ENCODE results near the gene CACNA1C.

The CACNA1C gene

DNA sequence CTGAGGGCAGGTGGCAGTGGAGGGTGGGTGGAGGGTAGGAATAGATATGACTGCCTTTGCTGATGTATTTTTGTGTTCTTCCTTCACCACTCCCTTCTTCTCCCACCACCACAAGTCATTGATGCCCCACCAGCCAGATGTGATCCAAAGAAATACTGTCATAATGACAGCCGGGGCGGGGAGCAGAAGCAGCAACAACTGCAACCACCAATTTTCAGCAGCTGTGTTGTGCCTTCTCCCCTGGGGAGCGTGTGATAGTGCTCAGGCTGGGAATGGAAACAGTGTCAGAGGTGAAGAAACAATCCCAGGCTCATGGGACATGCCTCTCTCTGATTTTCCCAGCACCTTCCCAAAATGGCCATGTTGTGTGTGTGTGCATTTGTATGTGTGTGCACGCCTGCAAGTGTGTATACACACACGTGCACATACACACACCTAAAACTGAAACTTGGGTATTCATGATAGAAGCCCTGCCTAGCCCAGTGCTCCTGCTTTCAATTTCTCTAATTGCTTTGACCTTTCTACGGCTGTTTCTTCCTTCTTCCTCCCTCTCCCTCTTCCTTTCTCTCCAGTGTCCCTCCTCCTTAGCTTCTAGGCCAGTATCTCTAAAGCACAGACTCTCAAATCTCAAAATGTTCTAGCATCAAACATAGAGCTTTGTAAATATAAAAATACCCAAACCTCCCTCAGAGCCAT, 442.8 kb downstream of the CACNA1C start:
- no peak for DNase-seq

GRCh38 chr12:2498964-2499500, 446.2 kb downstream of the CACNA1C start:
- DNase-seq: no peak

- DNase-seq: no peak
Measured at GRCh38 chr12:2501464-2502191, 448.8 kb downstream of the CACNA1C start.

GRCh38 chr12:2503036-2503435, 450.2 kb downstream of the CACNA1C start:
- DNase-seq: no peak

DNA sequence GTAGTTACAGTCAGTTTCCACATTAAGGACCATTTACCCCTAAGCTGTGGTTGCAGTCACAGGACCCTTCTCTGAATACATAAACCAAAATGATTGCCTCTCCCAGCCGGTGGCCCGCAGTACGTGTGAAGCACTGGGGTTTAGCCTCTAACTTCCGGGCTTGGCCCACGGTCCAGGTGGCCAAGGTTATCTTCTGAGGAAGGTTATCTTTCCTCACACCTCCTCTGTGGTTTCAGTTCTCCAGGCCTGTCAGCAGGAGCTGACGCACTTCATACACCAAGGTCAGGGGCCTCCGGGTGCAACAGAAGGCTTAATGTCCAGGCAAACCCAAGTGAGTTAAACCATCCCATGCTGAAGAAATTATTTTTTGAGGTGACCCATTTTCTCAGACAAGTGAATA, 451.0 kb downstream of the CACNA1C start:
- DNase-seq: no peak

- no peak for DNase-seq
Measured at GRCh38 chr12:2504577-2504976, 451.8 kb downstream of the CACNA1C start.

DNA sequence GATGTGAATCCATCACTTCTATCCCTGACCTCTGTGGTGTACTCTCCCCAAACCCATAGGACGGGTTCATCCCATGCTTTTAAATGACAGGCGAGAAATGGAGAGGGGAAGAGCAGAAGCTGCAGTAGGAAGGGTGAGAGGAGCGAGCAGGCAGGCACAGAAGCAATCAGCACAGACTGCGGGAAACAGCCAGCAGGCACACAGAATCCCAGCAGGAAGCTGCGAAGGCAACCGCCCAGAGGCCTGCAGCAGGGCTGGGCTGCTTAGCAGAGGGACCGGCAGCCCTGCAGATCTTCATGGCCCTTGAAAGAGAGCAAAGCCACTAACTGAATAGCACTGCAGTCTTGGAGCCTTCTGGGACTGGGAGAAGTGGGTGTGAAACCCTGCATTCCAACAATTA, 455.0 kb downstream of the CACNA1C start:
- DNase-seq: no peak

- DNase-seq: no peak
Measured at GRCh38 chr12:2509137-2509536, 456.4 kb downstream of the CACNA1C start.

DNA sequence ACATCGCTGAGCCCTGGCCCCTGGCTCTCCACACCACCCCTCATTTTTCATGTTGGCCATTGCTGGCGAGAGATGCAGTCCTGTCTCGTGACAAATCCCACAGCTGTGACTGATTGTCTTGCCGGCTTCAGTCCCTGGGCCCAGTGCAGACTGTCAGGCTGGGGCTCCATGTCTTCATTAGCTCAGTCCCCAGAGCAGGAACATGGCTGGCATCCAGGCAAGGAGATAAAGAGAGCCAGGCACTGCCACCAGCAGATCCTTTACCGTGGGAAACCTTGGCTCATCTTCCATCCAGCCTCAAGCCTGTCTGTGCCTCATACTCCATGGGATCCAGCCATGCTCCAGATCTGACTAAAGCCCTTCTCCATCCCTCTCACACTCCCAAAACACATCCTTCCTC, 457.3 kb downstream of the CACNA1C start:
- DNase-seq: no peak

- no peak for DNase-seq
Measured at GRCh38 chr12:2513141-2514037, 460.6 kb downstream of the CACNA1C start.

GRCh38 chr12:2514038-2514340, 461.2 kb downstream of the CACNA1C start:
- no peak for DNase-seq

DNA sequence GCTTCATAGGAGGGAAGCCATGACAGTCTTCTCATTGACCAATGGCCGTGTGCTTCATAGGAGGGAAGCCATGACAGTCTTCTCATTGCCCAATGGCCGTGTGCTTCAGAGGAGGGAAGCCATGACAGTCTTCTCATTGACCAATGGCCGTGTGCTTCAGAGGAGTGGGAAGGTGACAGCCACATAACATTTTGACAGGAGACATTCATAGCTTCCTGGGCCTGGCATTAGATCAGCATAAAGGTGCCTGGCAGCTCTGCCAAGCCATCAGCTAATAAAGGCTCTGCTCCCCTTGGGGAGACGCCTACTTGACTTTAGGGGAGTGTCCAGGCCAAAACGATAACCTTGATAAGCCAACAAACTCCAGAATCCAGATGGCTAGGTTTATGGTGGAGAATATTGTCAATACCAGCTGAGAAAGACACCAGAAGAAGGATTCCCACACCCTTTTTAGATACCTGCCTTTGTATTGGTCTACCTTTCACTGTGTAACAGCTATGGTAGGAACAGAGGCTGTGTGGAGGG, 468.0 kb downstream of the CACNA1C start:
- no peak for DNase-seq

DNA sequence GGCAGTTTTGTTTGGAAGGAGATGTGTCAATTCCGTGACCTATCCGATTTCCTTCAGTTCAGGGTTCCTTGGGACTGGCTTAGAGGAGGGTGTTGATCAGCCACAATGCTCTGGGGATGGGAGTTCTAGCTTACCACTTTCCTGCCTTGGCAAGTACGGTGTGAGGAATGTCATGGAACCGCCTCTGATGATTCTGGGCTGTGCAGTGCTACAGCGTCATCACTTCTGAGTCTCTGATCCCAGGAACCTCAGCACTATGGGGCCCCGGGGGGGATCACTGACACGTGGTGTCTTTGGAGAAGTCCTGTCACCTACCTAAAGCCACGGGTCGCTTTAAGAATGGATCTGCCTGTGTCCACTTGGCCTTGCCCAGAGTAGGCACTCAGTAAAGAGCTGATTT, 470.5 kb downstream of the CACNA1C start:
- DNase-seq: no peak

- no peak for DNase-seq
Measured at GRCh38 chr12:2523844-2524243, 471.1 kb downstream of the CACNA1C start.

- DNase-seq: no peak
Measured at GRCh38 chr12:2526371-2526770, 473.6 kb downstream of the CACNA1C start.

DNA sequence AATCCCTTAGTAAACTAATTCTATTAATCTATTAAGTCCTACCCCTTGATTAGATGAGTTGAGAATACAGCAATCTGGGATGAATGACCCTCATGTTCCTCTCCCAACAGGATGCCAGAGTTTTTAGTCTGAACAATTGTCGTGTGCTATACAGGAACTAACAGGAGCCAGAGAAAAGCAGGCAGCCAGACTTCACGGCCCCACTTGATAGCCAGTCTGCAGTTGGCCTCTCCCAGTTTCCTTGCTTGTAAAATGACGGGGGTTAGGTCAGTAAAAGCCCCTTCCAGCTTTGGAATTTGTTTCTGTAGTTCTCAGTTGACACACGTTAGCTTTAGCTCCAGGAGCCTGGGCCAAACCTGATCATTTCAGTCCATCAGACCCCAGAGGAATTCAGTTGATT, 475.2 kb downstream of the CACNA1C start:
- DNase-seq: no peak

- no peak for DNase-seq
Measured at GRCh38 chr12:2529807-2530206, 477.0 kb downstream of the CACNA1C start.

DNA sequence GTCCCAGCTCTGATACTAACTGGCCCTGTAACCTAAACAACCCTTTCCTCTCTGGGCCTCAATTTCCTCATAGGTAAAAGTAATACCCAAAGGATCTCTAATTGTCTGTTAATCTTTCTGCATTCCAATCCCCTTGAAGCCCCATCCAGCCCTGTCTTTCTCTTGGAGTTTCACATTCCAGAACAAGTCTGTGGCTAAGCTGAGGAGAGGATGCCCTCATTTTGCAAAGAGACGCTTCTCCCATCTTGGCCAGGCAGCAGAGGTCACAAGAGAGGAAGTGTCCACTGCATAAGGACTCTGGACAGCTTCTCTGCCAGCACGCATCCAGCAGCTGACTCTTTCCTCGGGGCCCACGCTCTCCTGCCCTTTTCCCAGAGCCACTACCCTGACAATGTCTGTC, 478.6 kb downstream of the CACNA1C start:
- DNase-seq: no peak

GRCh38 chr12:2533036-2533435, 480.2 kb downstream of the CACNA1C start:
- no peak for DNase-seq

DNA sequence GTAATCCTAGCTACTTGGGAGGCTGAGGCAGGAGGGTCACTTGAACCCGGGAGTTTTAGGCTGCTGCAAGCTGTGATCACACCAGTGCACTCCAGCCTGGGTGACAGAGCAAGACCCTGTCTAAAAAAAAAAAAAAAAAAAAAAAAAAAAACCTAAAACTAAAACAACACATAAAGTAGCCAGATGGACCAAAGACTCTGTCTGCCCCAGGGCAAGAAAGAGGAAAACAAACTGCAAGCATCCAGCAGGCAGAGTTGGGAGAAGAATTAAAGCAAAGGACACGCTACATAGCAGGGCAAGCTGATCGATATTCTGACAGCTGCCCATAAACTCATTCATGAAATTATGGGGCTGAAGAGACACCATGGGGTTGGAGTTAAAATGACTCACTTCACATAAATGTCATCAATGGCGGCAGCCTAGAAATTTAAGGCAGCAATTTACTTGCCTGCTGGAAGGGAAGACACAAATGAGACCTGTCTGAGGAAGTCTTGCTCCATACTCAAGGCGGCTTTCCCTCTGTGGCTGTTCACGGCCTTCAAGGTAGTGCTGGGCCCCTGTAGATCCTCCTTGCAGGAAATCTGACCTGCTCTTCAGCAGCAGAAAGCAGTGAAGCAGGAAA, 482.9 kb downstream of the CACNA1C start:
- DNase-seq: no peak

- no peak for DNase-seq
Measured at GRCh38 chr12:2536724-2537123, 483.9 kb downstream of the CACNA1C start.

DNA sequence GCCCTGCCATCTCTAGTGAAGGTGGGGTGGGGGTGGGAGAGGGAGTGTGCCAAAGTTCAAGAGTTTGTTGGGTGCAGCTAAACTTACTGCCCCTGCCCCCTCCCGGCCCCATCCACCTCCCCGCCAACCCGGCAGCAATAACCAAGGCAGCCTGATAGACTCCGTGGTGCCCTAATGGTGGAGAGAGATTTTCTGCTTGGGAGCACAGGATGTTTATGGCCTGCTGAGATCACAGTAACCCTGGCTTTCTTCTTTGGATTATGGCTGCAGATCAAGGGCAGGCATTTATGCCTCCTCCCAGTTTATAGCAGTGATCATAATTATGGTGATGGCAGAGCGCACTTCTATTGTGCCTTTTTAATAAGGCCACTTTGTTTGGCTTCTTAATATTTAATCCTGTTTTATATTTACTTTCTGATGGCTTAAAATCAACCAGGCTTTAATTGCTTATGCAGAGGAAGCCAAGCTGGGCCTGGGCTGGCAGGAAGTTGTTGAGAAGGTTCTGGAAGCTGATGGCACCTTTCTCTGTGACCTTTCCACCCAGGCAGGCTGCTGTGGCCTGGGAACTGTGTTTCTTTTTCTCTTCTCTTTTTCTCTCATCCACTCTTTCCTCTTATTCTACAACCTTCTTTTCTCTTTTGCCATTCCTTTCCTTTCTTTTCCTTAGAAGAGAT, 485.2 kb downstream of the CACNA1C start:
- DNase-seq: no peak
